Measurements from ENCODE around the gene CNGA4.
"Not testable (repeated sequence)": the region's sequence is repeated elsewhere in the genome, so short reads cannot be mapped to it uniquely, and the experiment has no call there.

CNGA4 gene

GRCh38 chr11:6245536-6245935 is 6.6 kb downstream of the CNGA4 start:
- H3K36me3 ChIP-seq (ENCODE audit: control insufficient read depth, insufficient read depth, low read length), result no peaks in the 10 kb centered on the region

GRCh38 chr11:6248248-6248647 is 9.4 kb downstream of the CNGA4 start:
- Histone ChIP-seq H3K9ac (ENCODE audit: low read length) (no peak overlapping the region), H3K4me3 (ENCODE audit: low read depth, low read length) (no peak overlapping the region), H3K27me3 (ENCODE audit: control insufficient read depth, insufficient read depth, low read length) (no peaks in the 10 kb centered on the region), H3K9me3 (ENCODE audit: control insufficient read depth, insufficient read depth, low read depth, low read length) (no peaks in the 10 kb centered on the region), H3K27ac (ENCODE audit: low read depth, low read length) (no peak overlapping the region), H3K36me3 (ENCODE audit: control insufficient read depth, insufficient read depth, low read length) (no peaks in the 10 kb centered on the region), H3K4me1 (ENCODE audit: control insufficient read depth, insufficient read depth, low read length) (peaks cover 10% of the 10 kb centered on the region)

More at GRCh38 chr11:6245536-6245935, 6.6 kb downstream of the CNGA4 start:
- H3K4me1 ChIP-seq (ENCODE audit: control insufficient read depth, insufficient read depth, low read length), result no peaks in the 10 kb centered on the region
- H3K4me3 ChIP-seq (ENCODE audit: low read depth, low read length), result no peak overlapping the region
- no peak overlapping the region for H3K27ac ChIP-seq (ENCODE audit: low read depth, low read length)
- H3K27me3 ChIP-seq (ENCODE audit: control insufficient read depth, insufficient read depth, low read length), result no peaks in the 10 kb centered on the region
- H3K9ac ChIP-seq (ENCODE audit: low read length), result no peak overlapping the region
- no peaks in the 10 kb centered on the region for H3K9me3 ChIP-seq (ENCODE audit: control insufficient read depth, insufficient read depth, low read depth, low read length)

- not testable (repeated sequence) for H3K4me3 ChIP-seq (ENCODE audit: low read depth, low read length); H3K27ac ChIP-seq (ENCODE audit: low read depth, low read length); H3K36me3 ChIP-seq (ENCODE audit: control insufficient read depth, insufficient read depth, low read length); H3K9ac ChIP-seq (ENCODE audit: low read length); H3K27me3 ChIP-seq (ENCODE audit: control insufficient read depth, insufficient read depth, low read length); H3K4me1 ChIP-seq (ENCODE audit: control insufficient read depth, insufficient read depth, low read length); H3K9me3 ChIP-seq (ENCODE audit: control insufficient read depth, insufficient read depth, low read depth, low read length)
Observed at GRCh38 chr11:6248897-6249296, 10.0 kb downstream of the CNGA4 start.

GRCh38 chr11:6249770-6250555 is 11.1 kb downstream of the CNGA4 start:
- Histone ChIP-seq H3K27me3 (ENCODE audit: control insufficient read depth, insufficient read depth, low read length) (peaks cover 2% of the 10 kb centered on the region; the same call in 1 of the 2 replicates), H3K9ac (ENCODE audit: low read length) (no peak overlapping the region), H3K9me3 (ENCODE audit: control insufficient read depth, insufficient read depth, low read depth, low read length) (no peaks in the 10 kb centered on the region), H3K27ac (ENCODE audit: low read depth, low read length) (no peak overlapping the region), H3K36me3 (ENCODE audit: control insufficient read depth, insufficient read depth, low read length) (no peaks in the 10 kb centered on the region), H3K4me1 (ENCODE audit: control insufficient read depth, insufficient read depth, low read length) (peaks cover 10% of the 10 kb centered on the region), H3K4me3 (ENCODE audit: low read depth, low read length) (no peak overlapping the region)

- Histone ChIP-seq H3K27me3 (ENCODE audit: control insufficient read depth, insufficient read depth, low read length) (peaks cover 13% of the 10 kb centered on the region), H3K9ac (ENCODE audit: low read length) (no peak overlapping the region), H3K4me1 (ENCODE audit: control insufficient read depth, insufficient read depth, low read length) (peaks cover 10% of the 10 kb centered on the region), H3K36me3 (ENCODE audit: control insufficient read depth, insufficient read depth, low read length) (no peaks in the 10 kb centered on the region), H3K4me3 (ENCODE audit: low read depth, low read length) (no peak overlapping the region), H3K27ac (ENCODE audit: low read depth, low read length) (no peak overlapping the region), H3K9me3 (ENCODE audit: control insufficient read depth, insufficient read depth, low read depth, low read length) (no peaks in the 10 kb centered on the region)
Observed at GRCh38 chr11:6251120-6251733, 12.3 kb downstream of the CNGA4 start.

GRCh38 chr11:6251990-6252473 is 13.1 kb downstream of the CNGA4 start:
- H3K9me3 ChIP-seq (ENCODE audit: control insufficient read depth, insufficient read depth, low read depth, low read length), result no peaks in the 10 kb centered on the region
- H3K27ac ChIP-seq (ENCODE audit: low read depth, low read length), result no peak overlapping the region
- no peak overlapping the region for H3K4me3 ChIP-seq (ENCODE audit: low read depth, low read length)

GRCh38 chr11:6253197-6253596 is 14.3 kb downstream of the CNGA4 start:
- H3K36me3 ChIP-seq (ENCODE audit: control insufficient read depth, insufficient read depth, low read length), result no peaks in the 10 kb centered on the region

More at GRCh38 chr11:6251990-6252473, 13.1 kb downstream of the CNGA4 start:
- no peaks in the 10 kb centered on the region for H3K36me3 ChIP-seq (ENCODE audit: control insufficient read depth, insufficient read depth, low read length)
- H3K27me3 ChIP-seq (ENCODE audit: control insufficient read depth, insufficient read depth, low read length), result peaks cover 20% of the 10 kb centered on the region
- H3K4me1 ChIP-seq (ENCODE audit: control insufficient read depth, insufficient read depth, low read length), result peaks cover 10% of the 10 kb centered on the region
- H3K9ac ChIP-seq (ENCODE audit: low read length), result no peak overlapping the region

GRCh38 chr11:6258141-6258540 is 19.3 kb downstream of the CNGA4 start:
- Histone ChIP-seq H3K27me3 (ENCODE audit: control insufficient read depth, insufficient read depth, low read length) (peaks cover 80% of the 10 kb centered on the region), H3K36me3 (ENCODE audit: control insufficient read depth, insufficient read depth, low read length) (no peaks in the 10 kb centered on the region)

More at GRCh38 chr11:6253197-6253596, 14.3 kb downstream of the CNGA4 start:
- Histone ChIP-seq H3K27me3 (ENCODE audit: control insufficient read depth, insufficient read depth, low read length) (peaks cover 32% of the 10 kb centered on the region), H3K27ac (ENCODE audit: low read depth, low read length) (no peak overlapping the region), H3K9me3 (ENCODE audit: control insufficient read depth, insufficient read depth, low read depth, low read length) (no peaks in the 10 kb centered on the region), H3K4me1 (ENCODE audit: control insufficient read depth, insufficient read depth, low read length) (peaks cover 10% of the 10 kb centered on the region), H3K9ac (ENCODE audit: low read length) (no peak overlapping the region), H3K4me3 (ENCODE audit: low read depth, low read length) (no peak overlapping the region)

GRCh38 chr11:6258571-6259081 is 19.7 kb downstream of the CNGA4 start:
- Histone ChIP-seq H3K9me3 (ENCODE audit: control insufficient read depth, insufficient read depth, low read depth, low read length) (no peaks in the 10 kb centered on the region), H3K27ac (ENCODE audit: low read depth, low read length) (no peak overlapping the region), H3K27me3 (ENCODE audit: control insufficient read depth, insufficient read depth, low read length) (peaks cover 84% of the 10 kb centered on the region), H3K4me3 (ENCODE audit: low read depth, low read length) (peak overlapping the region; percentile 60), H3K36me3 (ENCODE audit: control insufficient read depth, insufficient read depth, low read length) (no peaks in the 10 kb centered on the region), H3K4me1 (ENCODE audit: control insufficient read depth, insufficient read depth, low read length) (peaks cover 15% of the 10 kb centered on the region), H3K9ac (ENCODE audit: low read length) (no peak overlapping the region)

More at GRCh38 chr11:6258141-6258540, 19.3 kb downstream of the CNGA4 start:
- no peak overlapping the region for H3K27ac ChIP-seq (ENCODE audit: low read depth, low read length)
- peaks cover 15% of the 10 kb centered on the region for H3K4me1 ChIP-seq (ENCODE audit: control insufficient read depth, insufficient read depth, low read length)
- H3K4me3 ChIP-seq (ENCODE audit: low read depth, low read length), result no peak overlapping the region
- H3K9me3 ChIP-seq (ENCODE audit: control insufficient read depth, insufficient read depth, low read depth, low read length), result no peaks in the 10 kb centered on the region
- no peak overlapping the region for H3K9ac ChIP-seq (ENCODE audit: low read length)

GRCh38 chr11:6260207-6260726 is 21.4 kb downstream of the CNGA4 start:
- Histone ChIP-seq H3K4me1 (ENCODE audit: control insufficient read depth, insufficient read depth, low read length) (peaks cover 15% of the 10 kb centered on the region), H3K9ac (ENCODE audit: low read length) (no peak overlapping the region), H3K27ac (ENCODE audit: low read depth, low read length) (no peak overlapping the region), H3K27me3 (ENCODE audit: control insufficient read depth, insufficient read depth, low read length) (peaks cover 88% of the 10 kb centered on the region), H3K36me3 (ENCODE audit: control insufficient read depth, insufficient read depth, low read length) (no peaks in the 10 kb centered on the region), H3K9me3 (ENCODE audit: control insufficient read depth, insufficient read depth, low read depth, low read length) (no peaks in the 10 kb centered on the region), H3K4me3 (ENCODE audit: low read depth, low read length) (peak overlapping the region; percentile 60)

- H3K9ac ChIP-seq (ENCODE audit: low read length), result no peak overlapping the region
- H3K27ac ChIP-seq (ENCODE audit: low read depth, low read length), result no peak overlapping the region
- no peaks in the 10 kb centered on the region for H3K36me3 ChIP-seq (ENCODE audit: control insufficient read depth, insufficient read depth, low read length)
- peaks cover 10% of the 10 kb centered on the region for H3K4me1 ChIP-seq (ENCODE audit: control insufficient read depth, insufficient read depth, low read length)
- no peaks in the 10 kb centered on the region for H3K9me3 ChIP-seq (ENCODE audit: control insufficient read depth, insufficient read depth, low read depth, low read length)
- H3K4me3 ChIP-seq (ENCODE audit: low read depth, low read length), result no peak overlapping the region
- H3K27me3 ChIP-seq (ENCODE audit: control insufficient read depth, insufficient read depth, low read length), result peaks cover 57% of the 10 kb centered on the region
Observed at GRCh38 chr11:6263662-6264061, 24.8 kb downstream of the CNGA4 start.

All from HUES6 (cell line).